ENCODE results near the gene SLC35G6.
"Not testable (repeated sequence)": the region's sequence is repeated elsewhere in the genome, so short reads cannot be mapped to it uniquely, and the experiment has no call there.

SLC35G6 gene

GRCh38 chr17:7481275-7481674, at the start of gene SLC35G6:
Gene SLC35G6 (plus strand): TSS chr17:7481446. CDS start chr17:7481517, 71 bp downstream.
- DNase-seq: not testable (repeated sequence)

GRCh38 chr17:7432296-7432695, 49.0 kb upstream of the SLC35G6 start:
- DNase-seq: no peak

GRCh38 chr17:7435676-7436555, 45.3 kb upstream of the SLC35G6 start:
- peak; percentile 67 for DNase-seq

GRCh38 chr17:7436556-7437368, 44.5 kb upstream of the SLC35G6 start:
- DNase-seq: peak; percentile 92

GRCh38 chr17:7437369-7437863, 43.8 kb upstream of the SLC35G6 start:
- DNase-seq: no peak

- peak; percentile 52 for DNase-seq
Observed at GRCh38 chr17:7437950-7438614, 43.2 kb upstream of the SLC35G6 start.

GRCh38 chr17:7438656-7439460, 42.4 kb upstream of the SLC35G6 start:
- no peak for DNase-seq

- no peak for DNase-seq
Observed at GRCh38 chr17:7439462-7440112, 41.7 kb upstream of the SLC35G6 start, which contains the start of gene FGF11. Gene FGF11 (plus strand): TSS chr17:7439512. CDS start chr17:7439621, 109 bp downstream.

GRCh38 chr17:7440113-7440833, 41.0 kb upstream of the SLC35G6 start:
- DNase-seq: peak; percentile 43

- DNase-seq: peak; percentile 13
Observed at GRCh38 chr17:7440834-7441195, 40.4 kb upstream of the SLC35G6 start.

- DNase-seq: no peak
Observed at GRCh38 chr17:7441266-7441665, 40.0 kb upstream of the SLC35G6 start.

GRCh38 chr17:7442142-7442541, 39.1 kb upstream of the SLC35G6 start:
- DNase-seq: no peak

- DNase-seq: no peak
Observed at GRCh38 chr17:7443499-7444485, 37.5 kb upstream of the SLC35G6 start.

- DNase-seq: no peak
Observed at GRCh38 chr17:7444682-7445618, 36.3 kb upstream of the SLC35G6 start, which contains the start of gene CHRNB1. Gene CHRNB1 (plus strand): TSS chr17:7445061. CDS start chr17:7445128, 67 bp downstream.

- peak; percentile 17 for DNase-seq
Observed at GRCh38 chr17:7445619-7445968, 35.7 kb upstream of the SLC35G6 start.

GRCh38 chr17:7448461-7448860, 32.8 kb upstream of the SLC35G6 start:
- no peak for DNase-seq

GRCh38 chr17:7459961-7460545, 21.2 kb upstream of the SLC35G6 start:
- DNase-seq: no peak
